Adrenal gland (tissue), 5 donors: ENCODE measurements around the gene SYK.

Source experiments
- CTCF ChIP-seq, 6 experiments: fragments of 450-650 bp in 4 of 6; fragments of 200-600 bp in 2 of 6; sonication (generic) in 1 of 6; IDR thresholded peaks; 1 replicate in 5 of 6; 2 replicates in 1 of 6; pipeline versions ENCODE4 v1.5.1 to v1.8.0; 2016 to 2021; ENCODE audit warnings: antibody characterized with exemption in 6 of 6, mild to moderate bottlenecking in 2 of 6, moderate library complexity in 1 of 6
- POLR2A ChIP-seq, 2 donors: fragments of 450-650 bp; IDR thresholded peaks; one replicate each; pipeline ENCODE4 v1.6.1; 2017; ENCODE audit warnings: antibody characterized with exemption in 2 of 2, mild to moderate bottlenecking in 2 of 2, moderate library complexity in 1 of 2
- donor health status: DM: no; HTN: no; CAD: no.

GRCh38 chr9:90858457-90858901, 56.9 kb downstream of the SYK start:
- no peak for TF ChIP-seq CTCF (IDR thresholded peaks at IDR 0.05)
- TF ChIP-seq POLR2A (IDR thresholded peaks at IDR 0.05), result no peak
